NAMALWA (cell line): Measurements from ENCODE around the gene ZNF330.
A peak's percentile ranks its signal among the peaks of the same experiment; 100 is the strongest.

Experiments used
- DNase-seq: peaks from one replicate; pipeline ENCODE4 v3.0.0-alpha.2; 2015; ENCODE audit warnings: low spot score

ZNF330 gene

GRCh38 chr4:141233673-141234072, 13.0 kb downstream of the ZNF330 start:
- DNase-seq = no peak

- DNase-seq = no peak
Measured at GRCh38 chr4:141238186-141238585, 17.5 kb downstream of the ZNF330 start.

- DNase-seq = no peak
Measured at GRCh38 chr4:141240259-141240658, 19.6 kb downstream of the ZNF330 start.

- no peak for DNase-seq
Measured at GRCh38 chr4:141240671-141241070, 20.0 kb downstream of the ZNF330 start.

GRCh38 chr4:141241986-141242385, 21.3 kb downstream of the ZNF330 start:
- no peak for DNase-seq

- no peak for DNase-seq
Measured at GRCh38 chr4:141244419-141244818, 23.7 kb downstream of the ZNF330 start.

- no peak for DNase-seq
Measured at GRCh38 chr4:141246243-141246642, 25.5 kb downstream of the ZNF330 start.

- no peak for DNase-seq
Measured at GRCh38 chr4:141246683-141247429, 26.2 kb downstream of the ZNF330 start.

GRCh38 chr4:141247430-141247780, 26.7 kb downstream of the ZNF330 start:
- DNase-seq = no peak

- no peak for DNase-seq
Measured at GRCh38 chr4:141248029-141248428, 27.3 kb downstream of the ZNF330 start.

- DNase-seq = no peak
Measured at GRCh38 chr4:141248486-141248885, 27.8 kb downstream of the ZNF330 start.

GRCh38 chr4:141254326-141254725, 33.6 kb downstream of the ZNF330 start:
- peak; percentile 7 for DNase-seq

- DNase-seq = no peak
Measured at GRCh38 chr4:141255016-141255415, 34.3 kb downstream of the ZNF330 start.

GRCh38 chr4:141258558-141258957, 37.9 kb downstream of the ZNF330 start:
- no peak for DNase-seq

- no peak for DNase-seq
Measured at GRCh38 chr4:141275834-141276233, 55.1 kb downstream of the ZNF330 start.

- no peak for DNase-seq
Measured at GRCh38 chr4:141283152-141283551, 62.5 kb downstream of the ZNF330 start.

- no peak for DNase-seq
Measured at GRCh38 chr4:141283563-141283962, 62.9 kb downstream of the ZNF330 start.
